Measurements from ENCODE around the gene ZNF76. TPM values are rescaled to one million over a fixed set of nuclear protein-coding genes. Genes with fewer than 3 reads are reported as not detected.

The ZNF76 gene
- total RNA-seq, 2 experiments from 2014 or later, result 31.0 to 59.5 TPM

- no peak overlapping the region for H3K4me3 ChIP-seq (ENCODE audit: low read depth, low read length, poor library complexity, severe bottlenecking)
- BruUV-seq (replicated peaks), result no TSS peak
- POLR2A ChIA-PET, result interaction anchor here (0.7 to 1.0 kb wide), 2 partner anchors 16 to 289 kb away, joined by 3 read pairs; no protein-coding TSS in a partner anchor
- no peak overlapping the region for H2AFZ ChIP-seq (ENCODE audit: low read length)
- no peak overlapping the region for H3K27ac ChIP-seq (ENCODE audit: low read depth, low read length, poor library complexity, severe bottlenecking)
- no peaks in the 10 kb centered on the region for H3K4me1 ChIP-seq (ENCODE audit: insufficient read depth, low read length, poor library complexity, severe bottlenecking)
- TF ChIP-seq CTCF (conservative IDR thresholded peaks at IDR 0.05; ENCODE audit: low read length), result no peak
- no peak for TF ChIP-seq EZH2phosphoT487 (IDR thresholded peaks at IDR 0.05; ENCODE audit: borderline replicate concordance, low read depth, low read length)
- no peak for DNase-seq (ENCODE audit: low spot score)
- CTCF ChIA-PET (ENCODE audit: unreplicated experiment), result no interaction called here
- H3K36me3 ChIP-seq (ENCODE audit: insufficient read depth, low read length), result no peaks in the 10 kb centered on the region
- H3K9me3 ChIP-seq (ENCODE audit: low read length), result no peaks in the 10 kb centered on the region
- intact Hi-C loops (cut with micrococcal nuclease; ENCODE audit: unreplicated experiment), result no loop called here
- no peaks in the 10 kb centered on the region for H3K9me2 ChIP-seq (ENCODE audit: insufficient read depth, low read length)
- no peaks in the 10 kb centered on the region for H3K79me2 ChIP-seq (ENCODE audit: insufficient read depth, low read depth, low read length)
- no peak overlapping the region for H3K4me2 ChIP-seq (ENCODE audit: low read length)
- no peaks in the 10 kb centered on the region; the same call in 1 of the 2 replicates for H4K20me1 ChIP-seq (ENCODE audit: insufficient read depth, low read length)
Observed at GRCh38 chr6:35215665-35216411, 43.7 kb upstream of the ZNF76 start.

GRCh38 chr6:35216412-35216732, 43.2 kb upstream of the ZNF76 start:
- Histone ChIP-seq H3K9me2 (ENCODE audit: insufficient read depth, low read length) (no peaks in the 10 kb centered on the region), H3K27ac (ENCODE audit: low read depth, low read length, poor library complexity, severe bottlenecking) (no peak overlapping the region), H3K4me1 (ENCODE audit: insufficient read depth, low read length, poor library complexity, severe bottlenecking) (no peaks in the 10 kb centered on the region), H3K79me2 (ENCODE audit: insufficient read depth, low read depth, low read length) (no peaks in the 10 kb centered on the region), H2AFZ (ENCODE audit: low read length) (no peak overlapping the region), H3K9me3 (ENCODE audit: low read length) (no peaks in the 10 kb centered on the region), H3K36me3 (ENCODE audit: insufficient read depth, low read length) (no peaks in the 10 kb centered on the region), H3K4me2 (ENCODE audit: low read length) (no peak overlapping the region), H3K4me3 (ENCODE audit: low read depth, low read length, poor library complexity, severe bottlenecking) (no peak overlapping the region), H4K20me1 (ENCODE audit: insufficient read depth, low read length) (no peaks in the 10 kb centered on the region; the same call in 1 of the 2 replicates)
- DNase-seq (ENCODE audit: low spot score), result no peak
- intact Hi-C loops (cut with micrococcal nuclease; ENCODE audit: unreplicated experiment), result no loop called here
- ChIA-PET POLR2A (interaction anchor here (0.7 to 1.0 kb wide), 2 partner anchors 16 to 289 kb away, joined by 3 read pairs; no protein-coding TSS in a partner anchor), CTCF (ENCODE audit: unreplicated experiment) (no interaction called here)
- TF ChIP-seq CTCF (conservative IDR thresholded peaks at IDR 0.05; ENCODE audit: low read length) (no peak), EZH2phosphoT487 (IDR thresholded peaks at IDR 0.05; ENCODE audit: borderline replicate concordance, low read depth, low read length) (no peak)
- BruUV-seq (replicated peaks), result no TSS peak

All from OCI-LY7 (cell line).